H1 (cell line): ENCODE results near the gene BHLHE23. TPM values are rescaled to one million over a fixed set of nuclear protein-coding genes. Genes with fewer than 3 reads are reported as not detected.

Experiments
- E2F6 ChIP-seq: IDR thresholded peaks from 2 replicates; pipeline ENCODE4 v1.6.1; 2012; ENCODE audit warnings: inconsistent platforms
- POLR2AphosphoS5 ChIP-seq: IDR thresholded peaks from 2 replicates; pipeline ENCODE4 v1.6.1; 2011; ENCODE audit warnings: low read depth, low read length
- TEAD4 ChIP-seq: IDR thresholded peaks from 2 replicates; pipeline ENCODE4 v1.6.1; 2012; ENCODE audit warnings: low read depth, low read length, inconsistent platforms, mixed read lengths
- USF2 ChIP-seq: IDR thresholded peaks from 2 replicates; pipeline ENCODE4 v1.6.1; 2011; ENCODE audit warnings: low read length, improper control_type of control experiment
- polyA plus RNA-seq, 7 experiments: library from polyadenylated mRNA; depleted of rRNA in 3 of 7; stranded (reverse) in 5 of 7; unstranded in 2 of 7; fragments of >200 nt in 5 of 7; fragments of 200-250 nt in 2 of 7; gene quantifications; 1 replicate in 5 of 7; 2 replicates in 1 of 7; 4 replicates in 1 of 7; pipeline versions ENCODE4 v1.2.1 to v1.2.3, GENCODE V29; 2011 to 2013; ENCODE audit warnings: missing spikeins in 2 of 7, mixed read lengths in 2 of 7
- total RNA-seq: library from RNA; stranded (reverse); fragmentation: NEBNext Ultra II Directional; extraction: Animal tissue kit (Norgen Biotek cat#: 25700); gene quantifications from 2 replicates; pipeline ENCODE4 v1.2.1, GENCODE V29; 2021

Gene BHLHE23
- total and polyA plus RNA-seq, 2 of the 8 experiments (the other 6 are each of a cell fraction or from before 2014, with no cell fraction given), result 0.47 TPM; not detected in 1

GRCh38 chr20:62991196-62991807, 15.5 kb downstream of the BHLHE23 start (continued):
- TF ChIP-seq USF2 (no peak), TEAD4 (no peak), E2F6 (no peak), POLR2AphosphoS5 (no peak)
